Measurements from ENCODE around the gene OPCML.

DNA sequence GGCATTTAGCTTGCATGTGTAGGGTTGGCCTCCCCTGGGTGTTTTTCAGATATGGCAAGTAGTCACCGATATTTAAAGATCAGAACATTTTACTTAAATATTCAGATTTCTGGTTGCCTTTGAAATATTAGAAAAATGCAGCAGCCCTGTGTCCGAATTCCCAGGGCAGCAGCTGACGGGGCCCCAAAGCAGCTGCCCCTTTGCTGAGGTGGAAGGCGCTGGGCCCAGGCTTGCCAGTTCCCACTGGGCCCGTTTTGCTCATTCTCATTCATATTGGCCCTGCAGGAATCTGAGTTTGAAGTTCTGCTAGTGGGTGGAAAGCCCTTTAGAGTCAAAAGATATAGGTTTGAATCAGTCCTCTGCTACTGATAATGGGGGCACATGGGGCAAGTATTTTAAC lies 692.1 kb downstream of the OPCML start:
- TF ChIP-seq, protein P1, sequence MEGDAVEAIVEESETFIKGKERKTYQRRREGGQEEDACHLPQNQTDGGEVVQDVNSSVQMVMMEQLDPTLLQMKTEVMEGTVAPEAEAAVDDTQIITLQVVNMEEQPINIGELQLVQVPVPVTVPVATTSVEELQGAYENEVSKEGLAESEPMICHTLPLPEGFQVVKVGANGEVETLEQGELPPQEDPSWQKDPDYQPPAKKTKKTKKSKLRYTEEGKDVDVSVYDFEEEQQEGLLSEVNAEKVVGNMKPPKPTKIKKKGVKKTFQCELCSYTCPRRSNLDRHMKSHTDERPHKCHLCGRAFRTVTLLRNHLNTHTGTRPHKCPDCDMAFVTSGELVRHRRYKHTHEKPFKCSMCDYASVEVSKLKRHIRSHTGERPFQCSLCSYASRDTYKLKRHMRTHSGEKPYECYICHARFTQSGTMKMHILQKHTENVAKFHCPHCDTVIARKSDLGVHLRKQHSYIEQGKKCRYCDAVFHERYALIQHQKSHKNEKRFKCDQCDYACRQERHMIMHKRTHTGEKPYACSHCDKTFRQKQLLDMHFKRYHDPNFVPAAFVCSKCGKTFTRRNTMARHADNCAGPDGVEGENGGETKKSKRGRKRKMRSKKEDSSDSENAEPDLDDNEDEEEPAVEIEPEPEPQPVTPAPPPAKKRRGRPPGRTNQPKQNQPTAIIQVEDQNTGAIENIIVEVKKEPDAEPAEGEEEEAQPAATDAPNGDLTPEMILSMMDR (conservative IDR thresholded peaks at IDR 0.05; ENCODE audit: low read depth, low read length): no peak
- no peak for TF ChIP-seq EZH2 (IDR thresholded peaks at IDR 0.05; ENCODE audit: borderline replicate concordance, low read depth, low read length, poor library complexity, severe bottlenecking)

Data from A673 (cell line).